GM20431 (cell line): Measurements from ENCODE around the gene HEMK1.

Experiments used
- in situ Hi-C: fragments of 300-500 bp; cut with MseI, MboI; formaldehyde crosslinking; loops from one replicate; pipeline ENCODE4 v1.15.0; 2020; ENCODE audit warnings: low sequenced_read_pairs; ENCODE audit not compliant: unreplicated experiment

The HEMK1 gene, protein sequence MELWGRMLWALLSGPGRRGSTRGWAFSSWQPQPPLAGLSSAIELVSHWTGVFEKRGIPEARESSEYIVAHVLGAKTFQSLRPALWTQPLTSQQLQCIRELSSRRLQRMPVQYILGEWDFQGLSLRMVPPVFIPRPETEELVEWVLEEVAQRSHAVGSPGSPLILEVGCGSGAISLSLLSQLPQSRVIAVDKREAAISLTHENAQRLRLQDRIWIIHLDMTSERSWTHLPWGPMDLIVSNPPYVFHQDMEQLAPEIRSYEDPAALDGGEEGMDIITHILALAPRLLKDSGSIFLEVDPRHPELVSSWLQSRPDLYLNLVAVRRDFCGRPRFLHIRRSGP

DNA sequence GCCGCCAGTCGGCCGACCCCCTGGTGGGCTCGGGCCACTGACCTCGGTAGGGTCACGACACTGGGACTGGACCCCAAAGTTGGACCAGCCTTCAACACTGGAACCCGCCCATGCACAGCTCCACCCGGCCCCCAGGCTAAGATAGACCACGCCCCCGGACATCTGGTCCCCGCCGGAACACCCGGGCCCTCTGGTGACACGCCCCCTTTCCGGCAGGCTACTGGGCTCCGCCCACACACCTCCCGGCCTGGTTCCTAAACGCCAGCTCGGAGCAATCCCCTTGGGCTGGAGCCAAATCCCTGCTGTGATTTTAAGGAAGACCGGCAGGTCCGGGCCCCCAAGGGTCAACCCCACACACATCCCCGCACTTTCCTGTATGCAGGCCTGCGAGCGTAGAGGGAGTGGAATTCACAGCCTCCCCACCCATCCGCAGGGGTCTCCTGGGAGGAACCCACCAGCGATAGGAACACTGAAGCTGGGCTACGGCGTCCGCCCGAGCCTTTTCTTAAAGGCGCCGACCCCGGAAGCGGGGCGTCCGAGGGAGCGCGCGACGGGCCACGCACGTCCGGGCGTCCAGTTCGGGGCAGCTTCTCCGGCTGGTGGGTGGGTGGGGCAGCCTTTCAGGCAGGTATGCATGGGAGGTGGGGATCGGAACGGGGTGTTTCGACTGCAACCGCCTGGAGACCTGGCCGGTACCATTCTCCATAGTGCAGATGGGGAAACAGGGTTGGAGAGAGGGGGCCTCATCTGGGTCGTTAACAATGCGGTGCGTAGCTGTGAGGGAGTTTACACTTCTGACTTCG, at the start of gene HEMK1:
TSS of gene HEMK1 (plus strand) at position 576 of the 803 bp plus-strand sequence. CDS start 1,583 bp downstream, outside the sequence.
- in situ Hi-C loops, result no loop called here

DNA sequence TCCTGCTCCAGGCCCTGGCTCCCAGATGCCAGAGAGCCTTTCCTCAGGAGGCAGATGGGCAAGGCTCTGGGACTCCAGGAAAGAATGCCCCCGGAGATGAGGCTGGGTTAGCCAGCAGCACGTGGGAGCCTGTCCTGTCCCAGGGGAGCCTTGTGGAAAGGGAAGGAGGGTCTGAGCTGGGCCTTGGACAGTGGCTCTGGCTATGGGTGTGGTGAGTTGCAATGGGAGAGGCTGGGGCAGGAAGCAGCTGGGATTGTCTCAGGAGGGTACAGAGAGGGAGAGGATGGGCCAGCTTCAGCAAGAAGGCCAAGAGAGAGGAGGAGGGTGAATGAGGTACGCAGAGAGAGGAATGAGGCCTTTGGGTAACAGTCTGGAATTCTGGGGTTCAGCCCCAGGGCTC, 48.5 kb upstream of the HEMK1 start:
- in situ Hi-C loops, result loop anchor here (10.0 kb wide), 1 partner anchor 94 kb away; the partner anchor contains the start of genes CISH and MAPKAPK3

DNA sequence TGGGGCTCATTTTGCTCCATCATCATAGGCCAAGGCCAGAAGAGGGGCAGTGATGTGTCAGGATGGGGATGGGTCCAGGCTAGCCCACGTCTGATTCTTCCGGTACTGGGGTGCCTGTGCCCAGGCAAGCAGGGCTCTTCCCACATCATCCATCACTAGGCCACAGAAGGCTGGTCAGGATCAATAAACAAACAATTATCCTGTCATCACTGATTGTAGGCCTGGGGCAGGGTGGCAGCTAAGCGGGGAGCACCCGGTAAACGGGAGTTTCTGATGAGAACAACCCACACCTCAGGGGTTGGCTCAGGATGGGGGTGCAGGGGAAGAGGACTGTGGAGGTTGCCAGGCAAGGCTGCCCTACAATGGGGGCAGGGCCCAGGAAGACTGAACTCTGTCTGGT, 47.8 kb upstream of the HEMK1 start:
- in situ Hi-C loops, result loop anchor here (10.0 kb wide), 1 partner anchor 93 kb away; the partner anchor contains the start of genes CISH and MAPKAPK3

DNA sequence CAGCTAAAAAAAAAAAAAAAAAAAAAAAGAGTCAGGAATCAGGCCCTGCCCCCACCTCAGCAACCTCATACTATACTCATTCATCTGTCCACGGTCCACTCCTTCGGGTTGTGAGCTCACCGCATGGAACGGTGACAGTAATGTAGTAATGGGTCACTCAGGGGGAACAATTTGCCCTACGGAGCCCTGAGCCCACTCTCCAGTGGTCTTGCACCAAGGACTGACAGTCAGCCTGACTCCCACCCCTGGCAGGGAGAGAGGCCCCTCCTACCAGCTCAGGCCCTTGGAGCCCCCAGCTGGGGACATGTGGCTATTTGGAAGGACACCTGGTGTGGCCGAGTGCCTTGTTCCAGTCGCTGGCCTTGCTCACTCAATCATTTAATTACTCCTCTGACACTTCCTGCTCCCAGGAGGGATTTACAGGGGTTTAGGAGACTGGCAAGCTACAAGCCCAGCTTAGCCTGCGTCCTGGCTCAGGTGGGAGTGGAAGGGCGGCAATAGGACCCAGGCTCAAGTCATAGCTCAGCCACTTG, 46.0 kb upstream of the HEMK1 start:
- in situ Hi-C loops, result loop anchor here (10.0 kb wide), 1 partner anchor 91 kb away; the partner anchor contains the start of genes CISH and MAPKAPK3

DNA sequence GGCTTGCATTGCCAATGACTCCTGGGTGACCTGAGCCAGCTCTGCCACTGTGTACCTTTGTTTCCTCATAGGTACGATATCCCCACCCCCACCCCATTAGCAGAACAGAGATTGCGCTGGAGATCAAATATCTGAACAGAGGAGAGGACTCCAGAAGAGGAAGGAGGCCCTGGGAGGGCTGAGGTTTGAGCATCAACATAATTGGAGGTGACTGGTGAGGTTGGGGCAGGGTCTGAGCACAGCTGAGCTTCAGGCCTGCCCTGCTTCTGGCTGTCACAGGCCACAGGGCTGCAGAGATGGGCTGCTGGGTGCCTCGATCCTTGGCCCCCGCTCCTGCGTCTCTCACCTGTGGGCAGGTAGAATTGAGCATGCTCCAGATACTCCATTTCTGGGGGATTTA, 44.6 kb upstream of the HEMK1 start:
- in situ Hi-C loops, result loop anchor here (10.0 kb wide), 1 partner anchor 90 kb away; the partner anchor contains the start of genes CISH and MAPKAPK3

DNA sequence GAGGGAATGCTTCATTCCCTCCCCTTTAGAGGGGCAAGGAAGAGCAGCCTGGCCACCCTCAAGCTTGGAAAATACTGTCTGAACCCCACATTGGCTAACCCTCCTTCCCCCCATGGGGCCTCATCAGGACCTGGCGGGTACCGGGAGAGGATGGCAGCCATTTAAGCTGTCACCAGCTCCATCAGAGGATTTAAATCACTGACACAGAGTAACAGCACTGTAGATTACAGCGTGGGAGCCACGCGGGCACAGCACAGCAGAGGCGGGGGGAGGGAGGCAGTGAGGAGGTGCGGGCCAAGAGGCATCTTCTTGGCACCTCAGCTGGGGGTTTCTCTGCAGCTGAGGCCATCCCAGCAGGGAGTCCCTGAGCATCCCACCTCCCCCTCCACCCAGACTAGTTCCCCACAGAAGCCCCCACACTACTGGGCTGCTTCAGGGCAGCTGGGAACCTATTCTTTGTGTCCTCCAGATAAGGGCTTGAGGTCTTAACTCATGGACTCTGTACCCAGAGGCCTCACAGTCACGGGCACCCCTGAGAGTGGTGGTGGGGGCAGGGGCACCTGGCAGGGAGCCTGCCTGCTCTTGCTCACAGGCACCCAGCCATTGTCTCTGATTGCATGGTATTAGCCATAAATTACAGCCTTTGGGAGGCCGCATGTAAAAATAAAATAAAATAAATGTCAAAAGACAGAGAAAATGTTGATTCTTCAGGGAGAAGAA, 44.0 kb upstream of the HEMK1 start:
- in situ Hi-C loops, result loop anchor here (10.0 kb wide), 1 partner anchor 89 kb away; the partner anchor contains the start of genes CISH and MAPKAPK3

DNA sequence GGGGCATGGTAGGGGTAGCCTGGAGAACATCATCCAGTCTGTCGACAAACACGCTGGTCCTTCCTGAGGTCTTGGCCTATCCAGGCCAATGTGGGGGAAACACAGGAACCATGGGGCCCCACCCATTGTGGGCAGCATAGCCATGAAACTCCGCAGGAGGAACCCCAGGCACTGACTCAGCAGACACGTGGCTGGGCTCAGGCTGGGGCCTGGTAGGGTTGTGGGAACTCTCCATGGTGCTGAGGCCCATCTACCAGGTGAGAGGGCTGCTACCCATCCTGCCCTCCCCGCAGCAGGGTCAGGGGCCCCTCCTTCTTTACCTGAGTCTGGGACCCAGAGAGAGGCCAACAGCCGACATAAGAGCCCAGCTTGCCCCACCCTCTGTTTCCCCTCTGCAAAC, 43.3 kb upstream of the HEMK1 start:
- in situ Hi-C loops, result loop anchor here (10.0 kb wide), 1 partner anchor 89 kb away; the partner anchor contains the start of genes CISH and MAPKAPK3

DNA sequence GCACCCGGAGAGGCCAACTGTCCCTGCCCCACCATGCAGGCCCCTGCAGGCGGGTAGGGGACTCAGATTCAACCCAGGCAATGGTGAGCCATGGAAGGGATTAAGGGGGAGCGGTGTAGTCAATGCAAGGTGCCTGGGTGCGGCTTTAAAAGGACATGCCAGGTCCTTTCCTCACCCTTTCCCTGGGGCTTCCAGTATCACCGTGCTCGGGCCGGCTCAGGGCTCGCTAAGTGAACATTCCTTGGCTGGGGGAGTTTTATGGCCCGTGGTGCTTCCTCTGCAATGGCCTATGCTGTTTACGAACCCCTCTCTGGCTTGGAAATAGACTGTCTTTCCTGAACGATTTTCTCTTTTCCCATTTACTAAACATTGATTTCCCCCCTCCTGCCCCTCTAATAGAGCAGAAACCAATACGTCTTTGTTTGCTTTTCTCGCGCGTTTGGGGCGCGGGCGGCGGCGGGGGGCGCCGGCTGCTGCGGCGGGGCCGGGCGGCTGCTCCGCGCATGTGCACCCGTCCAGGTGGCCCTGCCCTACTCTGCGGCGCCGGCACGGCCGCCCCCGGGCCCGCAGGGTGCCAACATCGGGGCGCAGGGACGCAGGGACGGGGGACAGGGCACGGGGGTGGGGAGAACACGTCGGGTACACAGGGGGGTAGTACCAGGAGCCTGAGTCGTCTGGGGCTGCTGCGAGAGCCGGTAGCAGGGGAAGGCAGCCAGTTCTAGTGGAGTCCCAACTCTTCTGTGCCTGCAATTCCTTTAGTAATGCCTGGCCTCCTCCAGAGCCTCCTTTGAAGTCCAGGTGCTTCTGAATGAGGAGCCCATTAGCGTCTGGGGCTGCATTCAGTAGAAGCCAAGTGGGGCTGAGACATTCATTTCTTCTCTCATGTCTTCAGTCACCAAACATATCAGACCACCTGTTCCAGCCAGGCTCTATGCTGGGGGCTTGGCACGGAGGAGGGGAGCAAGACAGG, 39.0 kb upstream of the HEMK1 start:
- in situ Hi-C loops, result no loop called here

DNA sequence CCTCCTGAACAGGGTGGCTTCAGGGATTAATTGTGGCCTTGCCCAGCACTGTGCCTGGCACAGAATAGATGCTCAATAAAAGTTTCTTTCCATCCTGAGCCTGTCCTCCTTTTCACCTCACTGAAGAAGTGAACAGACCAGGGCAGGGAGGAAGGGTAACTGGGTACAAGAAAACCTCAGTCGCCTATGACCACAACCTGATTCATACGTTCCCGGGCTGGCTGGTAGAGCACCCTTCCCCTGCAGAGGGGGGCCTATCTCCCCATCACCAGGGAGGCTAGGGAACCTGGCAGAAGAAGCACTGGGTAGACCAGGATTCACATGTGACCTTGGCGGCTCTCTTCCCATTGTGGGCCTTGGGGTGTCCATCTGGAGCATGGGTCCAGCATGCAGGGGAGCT, 38.1 kb upstream of the HEMK1 start:
- in situ Hi-C loops, result no loop called here

DNA sequence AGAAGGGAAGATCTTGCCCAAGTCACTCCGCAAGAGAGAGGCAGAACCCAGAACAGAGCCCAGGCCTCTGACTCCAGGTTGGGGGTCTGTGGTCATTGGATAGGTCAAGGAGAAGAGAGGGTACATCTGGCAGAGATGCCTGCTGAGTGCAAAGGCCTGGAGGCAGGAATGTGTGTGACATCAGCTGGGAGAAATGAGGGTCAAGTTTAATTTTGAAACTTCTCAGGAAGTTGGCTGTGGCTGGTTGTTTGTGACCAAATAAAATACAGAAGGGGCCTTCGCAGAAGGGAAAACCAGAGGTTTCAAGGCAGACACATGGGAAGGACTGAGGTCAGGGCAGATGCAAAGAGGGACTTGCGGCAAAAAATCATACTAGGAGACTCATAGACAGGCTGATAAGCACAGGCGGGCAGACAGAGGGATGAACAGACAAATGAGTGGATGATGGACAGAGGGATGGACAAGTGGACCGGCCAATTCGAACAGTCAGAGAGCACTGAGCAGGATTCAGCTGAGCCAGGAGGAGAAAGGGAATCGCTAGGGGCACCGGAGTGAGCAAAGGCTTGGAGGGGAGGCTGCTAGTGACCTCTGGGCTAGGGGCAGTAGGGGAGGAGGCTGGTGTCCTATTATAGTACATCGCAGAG, 37.1 kb upstream of the HEMK1 start:
- in situ Hi-C loops, result no loop called here

DNA sequence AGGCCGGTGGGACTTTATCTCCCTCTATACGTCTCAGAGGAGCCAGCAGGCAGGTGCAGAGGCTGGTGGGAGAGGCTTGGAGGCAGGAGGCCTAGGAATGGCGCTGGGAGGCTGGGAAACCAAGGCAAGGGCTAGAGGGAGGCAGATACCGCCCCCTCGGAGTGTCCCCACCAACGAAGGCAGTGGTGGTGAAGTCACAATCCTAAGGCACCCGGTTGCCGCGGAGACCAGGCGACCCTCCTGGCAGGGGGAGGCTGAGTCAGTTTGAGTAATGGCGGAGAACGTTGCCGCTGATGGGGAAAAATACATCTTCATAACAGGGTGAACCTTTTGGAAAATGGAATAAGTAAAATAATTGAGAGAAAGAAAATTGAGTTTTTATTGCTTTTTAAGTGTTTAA, 36.0 kb upstream of the HEMK1 start:
- in situ Hi-C loops, result no loop called here

DNA sequence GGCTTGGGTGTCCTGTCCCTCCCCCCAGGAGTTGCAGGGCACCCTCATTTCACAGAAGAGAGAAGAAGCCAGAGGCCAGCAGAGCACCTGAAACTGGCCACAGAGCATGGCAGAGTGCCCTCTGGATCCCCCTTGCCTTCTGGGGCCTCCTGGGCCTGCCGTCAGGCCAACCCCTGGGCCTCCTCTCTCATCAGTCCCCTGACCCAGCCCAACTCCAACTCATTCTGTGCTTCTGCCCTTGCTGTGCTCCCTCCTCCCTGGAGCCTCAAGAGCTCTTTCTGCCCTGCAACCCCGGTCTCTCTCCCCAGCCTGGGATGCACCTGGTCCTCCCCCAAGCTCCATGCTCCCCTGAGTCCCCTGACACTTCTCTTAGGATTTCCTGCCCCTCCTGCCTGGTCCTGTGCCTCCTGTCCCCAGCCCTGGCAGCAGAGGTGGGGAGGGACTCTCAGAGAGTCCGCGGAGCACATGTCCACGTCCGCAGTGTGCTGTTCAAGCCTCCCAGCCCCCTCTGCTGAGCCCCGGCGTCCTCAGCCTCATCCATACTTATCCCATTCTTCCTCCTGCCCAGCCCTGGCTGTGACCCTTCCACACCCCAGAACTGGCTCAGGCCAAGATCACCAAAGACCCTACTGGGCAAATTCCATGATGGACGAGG, 35.4 kb upstream of the HEMK1 start:
- in situ Hi-C loops, result no loop called here

DNA sequence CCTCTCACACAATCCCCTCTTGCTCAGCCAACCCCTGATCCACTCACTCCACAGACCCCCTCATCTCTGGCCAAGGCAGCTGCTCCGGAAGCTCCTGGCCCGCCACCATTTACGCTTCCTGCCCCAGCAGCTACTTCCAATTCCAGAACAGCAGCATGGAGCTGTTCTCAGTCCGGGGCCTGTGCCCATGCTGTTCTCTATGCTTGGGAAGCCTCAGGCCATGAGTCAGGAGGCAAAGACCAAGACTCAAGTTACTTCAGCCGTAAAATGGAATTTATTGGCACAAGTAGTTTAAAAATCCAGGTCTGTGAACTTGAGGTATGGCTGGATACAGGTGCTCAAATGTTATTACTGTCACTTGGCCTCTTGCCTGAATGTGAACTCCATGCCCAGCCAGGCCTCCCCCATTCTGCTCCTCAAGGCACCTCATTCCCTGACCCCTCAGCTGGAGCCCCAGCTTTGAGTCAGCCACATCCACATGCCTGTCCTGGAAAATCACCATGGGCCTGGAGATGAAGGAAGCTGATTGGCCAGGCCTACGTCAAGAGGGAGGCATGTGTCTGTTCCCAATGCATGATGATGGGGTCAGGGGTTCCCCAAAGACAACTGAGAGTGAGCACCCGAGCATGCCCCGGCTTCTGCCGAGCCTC, 34.5 kb upstream of the HEMK1 start:
- in situ Hi-C loops, result no loop called here

DNA sequence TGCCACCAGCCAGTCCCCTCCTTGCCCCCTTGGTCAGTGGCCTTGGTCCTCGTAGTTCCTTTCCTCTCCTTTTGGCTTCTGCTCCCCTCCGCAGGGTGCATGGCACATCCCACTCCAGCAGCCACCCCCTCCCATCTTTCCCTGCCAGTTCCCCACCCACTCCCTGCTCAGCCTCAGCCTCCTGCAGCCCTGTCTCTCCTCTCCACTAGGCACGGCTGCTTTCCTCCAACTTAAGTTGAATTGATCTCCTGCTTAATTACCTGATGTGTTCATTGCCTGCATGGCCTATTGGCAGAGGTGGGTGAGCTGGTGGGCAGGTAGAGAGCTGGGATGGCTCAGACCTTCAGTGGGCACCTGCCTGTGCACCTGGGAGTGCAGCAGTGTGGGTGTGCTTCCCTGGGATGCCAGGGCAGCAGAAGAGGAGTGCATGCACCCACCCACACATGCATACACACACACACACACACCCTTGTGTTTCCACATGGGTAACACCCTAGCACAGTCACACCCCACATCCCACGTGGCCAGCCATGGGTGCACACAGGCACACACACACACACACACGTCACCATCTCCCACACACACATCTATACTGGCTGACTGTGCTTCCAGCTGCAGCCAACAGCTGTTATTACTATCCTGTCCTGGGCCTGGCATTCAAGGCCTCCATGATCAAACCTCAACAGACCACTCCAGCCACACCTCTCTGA, 32.7 kb upstream of the HEMK1 start:
- in situ Hi-C loops, result no loop called here

DNA sequence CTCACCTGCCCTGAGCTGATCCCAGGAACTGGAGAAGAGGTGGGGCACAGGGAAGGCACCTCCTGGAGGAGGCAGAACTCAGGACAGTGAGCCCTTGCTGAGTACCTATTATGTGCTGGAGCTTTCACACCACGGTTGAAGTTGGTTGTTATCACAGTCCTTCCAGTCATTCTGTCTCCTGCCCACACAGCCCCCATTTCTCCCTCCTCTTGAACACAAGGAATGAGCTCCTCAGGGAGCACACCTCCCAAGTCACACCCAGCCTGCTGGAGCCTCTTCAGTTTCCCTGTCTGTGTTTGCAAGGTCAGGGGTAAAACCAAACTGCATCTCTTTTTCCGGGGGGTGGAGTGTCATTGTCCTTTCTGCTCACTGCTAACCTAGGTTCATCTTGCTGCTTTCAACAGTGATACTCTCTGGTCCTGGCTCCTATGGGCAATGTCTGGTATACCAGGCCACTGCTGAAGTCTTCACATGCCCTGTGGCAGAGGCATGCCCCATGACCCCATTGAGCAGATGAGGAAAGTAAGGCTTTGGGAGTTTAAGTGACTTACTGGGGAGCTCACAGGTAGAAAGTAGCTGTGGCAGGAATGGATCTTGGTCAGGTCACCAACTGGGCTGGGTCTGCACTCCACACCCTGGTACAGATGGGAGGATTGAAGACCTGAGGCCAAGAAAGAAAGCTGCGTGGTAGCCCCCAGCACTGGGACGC, 31.7 kb upstream of the HEMK1 start:
- in situ Hi-C loops, result no loop called here
